HepG2 (cell line): ENCODE measurements around the gene COX14. TPM values are rescaled to one million over a fixed set of nuclear protein-coding genes. Genes with fewer than 3 reads are reported as not detected.

ENCODE experiments used
- AKAP8 ChIP-seq: sonication (generic); formaldehyde crosslinking; IDR thresholded peaks from 2 replicates; pipeline ENCODE4 v1.5.1; 2020; ENCODE audit warnings: mild to moderate bottlenecking, missing genetic modification reagents
- ARID2 ChIP-seq: sonication (generic); formaldehyde crosslinking; IDR thresholded peaks from 2 replicates; pipeline ENCODE4 v1.8.1; 2022; ENCODE audit warnings: mild to moderate bottlenecking, missing genetic modification reagents, borderline replicate concordance
- ARID4A ChIP-seq: sonication (generic); formaldehyde crosslinking; IDR thresholded peaks from 2 replicates; pipeline ENCODE4 v1.5.0; 2020; ENCODE audit warnings: mild to moderate bottlenecking, missing genetic modification reagents, borderline replicate concordance
- GMEB2 ChIP-seq: IDR thresholded peaks from 2 replicates; pipeline ENCODE4 v1.6.1; 2016; ENCODE audit warnings: missing biosample characterization, missing genetic modification reagents, low read depth
- KLF9 ChIP-seq: IDR thresholded peaks from 2 replicates; pipeline ENCODE4 v1.6.1; 2016; ENCODE audit warnings: low read depth
- NFE2L2 ChIP-seq: fragments of 150-350 bp; IDR thresholded peaks from 2 replicates; pipeline ENCODE4 v1.6.1; 2014; ENCODE audit warnings: low read length
- NKX3-1 ChIP-seq: sonication (generic); formaldehyde crosslinking; IDR thresholded peaks from 2 replicates; pipeline ENCODE4 v1.5.0; 2020; ENCODE audit warnings: missing genetic modification reagents
- PCBP2 ChIP-seq: fragments of 200-400 bp; formaldehyde crosslinking; optimal IDR thresholded peaks from 2 replicates; pipeline ENCODE3; 2018; ENCODE audit warnings: low read length, low read depth; ENCODE audit not compliant: poor library complexity, severe bottlenecking
- PRDM15 ChIP-seq: sonication (generic); formaldehyde crosslinking; IDR thresholded peaks from 2 replicates; pipeline ENCODE4 v1.4.0; 2020; ENCODE audit warnings: missing genetic modification reagents
- ZBTB34 ChIP-seq: sonication (generic); formaldehyde crosslinking; IDR thresholded peaks from 2 replicates; pipeline ENCODE4 v1.8.0; 2022; ENCODE audit warnings: mild to moderate bottlenecking, missing genetic modification reagents
- ZBTB7A ChIP-seq: sonication (generic); formaldehyde crosslinking; IDR thresholded peaks from 2 replicates; pipeline ENCODE4 v1.8.0; 2022; ENCODE audit warnings: mild to moderate bottlenecking, missing genetic modification reagents
- ZNF251 ChIP-seq: sonication (generic); formaldehyde crosslinking; IDR thresholded peaks from 2 replicates; pipeline ENCODE4 v1.9.0; 2021; ENCODE audit warnings: mild to moderate bottlenecking, missing genetic modification reagents
- ZNF256 ChIP-seq: sonication (generic); formaldehyde crosslinking; conservative IDR thresholded peaks from 2 replicates; pipeline ENCODE4 v1.4.0; 2020; ENCODE audit warnings: missing genetic modification reagents
- ZNF674 ChIP-seq: sonication (generic); formaldehyde crosslinking; IDR thresholded peaks from 2 replicates; pipeline ENCODE4 v1.5.0; 2020; ENCODE audit warnings: low read depth, mild to moderate bottlenecking, missing genetic modification reagents
- ZNF883 ChIP-seq: sonication (generic); formaldehyde crosslinking; IDR thresholded peaks from 2 replicates; pipeline ENCODE4 v1.5.1; 2020; ENCODE audit warnings: mild to moderate bottlenecking, missing genetic modification reagents; ENCODE audit errors: not compliant biosample characterization
- ZSCAN20 ChIP-seq: sonication (generic); formaldehyde crosslinking; IDR thresholded peaks from 2 replicates; pipeline ENCODE4 v1.4.0; 2020; ENCODE audit warnings: missing genetic modification reagents, mild to moderate bottlenecking, borderline replicate concordance
- polyA plus RNA-seq, 8 experiments: library from polyadenylated mRNA; depleted of rRNA in 3 of 8; stranded (reverse) in 7 of 8; unstranded in 1 of 8; fragments of >200 nt; fragmentation: Illumina TruSeq in 4 of 8; extraction: Trizol in 4 of 8; gene quantifications; 2 replicates each; pipeline versions ENCODE4 v1.2.1 to v1.2.3, GENCODE V29; 2011 to 2016; ENCODE audit warnings: low read depth in 4 of 8, missing spikeins in 1 of 8, mixed read lengths in 1 of 8; ENCODE audit not compliant: insufficient read depth in 1 of 8
- total RNA-seq, 5 experiments: library from RNA; depleted of rRNA; stranded (reverse); fragments of >200 nt; fragmentation: Illumina TruSeq; extraction: Trizol; gene quantifications; 2 replicates each; pipeline ENCODE4 v1.2.3, GENCODE V29; 2016; ENCODE audit warnings: low read depth in 1 of 5

The COX14 gene
- total and polyA plus RNA-seq, 2 of the 13 experiments (the other 11 are each of a cell fraction or from before 2014, with no cell fraction given) = 53.0 to 71.6 TPM

GRCh38 chr12:50074936-50075807 is 36.9 kb upstream of the COX14 start (continued):
- 0 out of 2 replicates have a peak, but pooled peaks have one; percentile 51 for TF ChIP-seq ZBTB34 (CRISPR knock-in tag)
- TF ChIP-seq NKX3-1 (CRISPR knock-in tag) = no peak
- 0 out of 2 replicates have a peak, but pooled peaks have one; percentile 35 for TF ChIP-seq AKAP8 (CRISPR knock-in tag)
- no peak for TF ChIP-seq NFE2L2
- TF ChIP-seq ARID4A (CRISPR knock-in tag) = peak; percentile 48; the same call in 1 of the 2 replicates
- no peak for TF ChIP-seq ZBTB7A
- TF ChIP-seq KLF9 (CRISPR knock-in tag) = 0 out of 2 replicates have a peak, but pooled peaks have one; percentile 51
- TF ChIP-seq PCBP2 = no peak
- TF ChIP-seq ARID2 = no peak
- no peak for TF ChIP-seq PRDM15
- no peak for TF ChIP-seq GMEB2
- TF ChIP-seq ZNF256 (CRISPR knock-in tag) = 0 out of 2 replicates have a peak, but pooled peaks have one; percentile 36
- TF ChIP-seq ZSCAN20 (CRISPR knock-in tag) = 0 out of 2 replicates have a peak, but pooled peaks have one; percentile 57
- no peak for TF ChIP-seq ZNF674 (CRISPR knock-in tag)
- no peak for TF ChIP-seq ZNF883 (CRISPR knock-in tag)
- TF ChIP-seq ZNF251 (CRISPR knock-in tag) = no peak
